Measurements from ENCODE around the gene ENTHD1. TPM values are rescaled to one million over a fixed set of nuclear protein-coding genes. Genes with fewer than 3 reads are reported as not detected.

Gene ENTHD1
- total and polyA plus RNA-seq, 9 of the 15 experiments (the other 6 are each of a cell fraction or from before 2014, with no cell fraction given) = 0.13 to 0.98 (median 0.35) TPM

GRCh38 chr22:39872548-39872947 lies 21.0 kb downstream of the ENTHD1 start (continued):
- TF ChIP-seq TCFL5 (CRISPR knock-in tag; conservative IDR thresholded peaks at IDR 0.05) (no peak), CTBP1 (IDR thresholded peaks at IDR 0.05; ENCODE audit: borderline replicate concordance) (no peak), TARDBP (IDR thresholded peaks at IDR 0.05) (no peak), MTA1 (IDR thresholded peaks at IDR 0.05; ENCODE audit: borderline replicate concordance) (no peak), ZNF695 (CRISPR knock-in tag; IDR thresholded peaks at IDR 0.05) (no peak), ZBTB7A (IDR thresholded peaks at IDR 0.05; ENCODE audit: borderline replicate concordance, control insufficient read depth, low read depth, low read length) (no peak), ETS1 (conservative IDR thresholded peaks at IDR 0.05; ENCODE audit: control insufficient read depth, low read depth, low read length) (no peak), DPF2 (IDR thresholded peaks at IDR 0.05) (no peak), RNF219 (CRISPR knock-in tag; IDR thresholded peaks at IDR 0.05) (no peak), RCOR1 (IDR thresholded peaks at IDR 0.05; ENCODE audit: borderline replicate concordance in 1 of 2, low read depth in 2 of 2, low read length in 2 of 2) (no peak), TAF15 (IDR thresholded peaks at IDR 0.05; ENCODE audit: low read depth, low read length) (no peak), BCLAF1 (IDR thresholded peaks at IDR 0.05; ENCODE audit: borderline replicate concordance in 1 of 2, control insufficient read depth in 1 of 2, low read depth in 2 of 2, low read length in 1 of 2) (no peak), KLF10 (CRISPR knock-in tag; IDR thresholded peaks at IDR 0.05) (no peak), TAF9B (IDR thresholded peaks at IDR 0.05; ENCODE audit: partially characterized antibody) (no peak), ETV1 (tag; conservative IDR thresholded peaks at IDR 0.05; ENCODE audit: low read depth) (no peak)

All from K562 (cell line).